Naive thymus-derived CD4-positive, alpha-beta T cell (primary cell): ENCODE results near the gene ROR2. TPM values are rescaled to one million over a fixed set of nuclear protein-coding genes. Genes with fewer than 3 reads are reported as not detected.

ENCODE experiments used
- ATAC-seq: fragments of 150-1000 bp; cut with Tn5 transposase; 2 replicates; pipeline ENCODE4 v1.10.0; 2021; ENCODE audit warnings: mild to moderate bottlenecking, moderate library complexity
- CTCF ChIA-PET: fragments of 350-600 bp; sonication (Branson Sonifier 250); formaldehyde crosslinking; loops from one replicate; lab custom pipeline; 2021; ENCODE audit warnings: antibody characterized with exemption; lab: Charles Lee
- POLR2A ChIA-PET: fragments of 350-600 bp; sonication (Branson Sonifier 250); formaldehyde crosslinking; loops from one replicate; lab custom pipeline; 2021; ENCODE audit warnings: antibody characterized with exemption, inconsistent platforms; lab: Charles Lee
- DNase-seq, 9 donors: peaks; one replicate each; pipeline versions ENCODE4 v3.0.0 to v3.0.0-alpha.2; 2020 to 2022; ENCODE audit warnings: mixed read lengths in 1 of 9
- H3K27ac ChIP-seq: one replicate; pipeline ENCODE4 v1.7.0; 2013; ENCODE audit warnings: mild to moderate bottlenecking, low read depth, low read length, moderate library complexity
- H3K27me3 ChIP-seq, 2 donors: one replicate each; pipeline ENCODE4 v1.7.0; 2013; ENCODE audit warnings: low read length in 2 of 2, mild to moderate bottlenecking in 2 of 2, moderate library complexity in 2 of 2; ENCODE audit not compliant: control insufficient read depth in 2 of 2, insufficient read depth in 2 of 2
- H3K36me3 ChIP-seq, 3 experiments: 1 replicate in 2 of 3; 2 replicates in 1 of 3; pipeline ENCODE4 v1.7.0; 2013; ENCODE audit warnings: low read length in 3 of 3, mild to moderate bottlenecking in 3 of 3, moderate library complexity in 1 of 3; ENCODE audit not compliant: insufficient read depth in 3 of 3, control insufficient read depth in 2 of 3
- H3K4me1 ChIP-seq, 2 donors: one replicate each; pipeline ENCODE4 v1.7.0; 2013; ENCODE audit warnings: low read length in 2 of 2, mild to moderate bottlenecking in 2 of 2, moderate library complexity in 1 of 2; ENCODE audit not compliant: control insufficient read depth in 2 of 2, insufficient read depth in 2 of 2
- H3K4me3 ChIP-seq: 2 replicates; pipeline ENCODE4 v1.7.0; 2013; ENCODE audit warnings: mild to moderate bottlenecking, low read length
- H3K9me3 ChIP-seq, 3 experiments: 1 replicate in 2 of 3; 2 replicates in 1 of 3; pipeline ENCODE4 v1.7.0; 2013; ENCODE audit warnings: low read length in 3 of 3; ENCODE audit not compliant: control insufficient read depth in 2 of 3
- H3K27ac Mint-ChIP-seq, 9 donors: one replicate each; pipeline ENCODE4 v1.8.0; 2020 to 2022; ENCODE audit warnings: mixed read lengths in 9 of 9, mild to moderate bottlenecking in 8 of 9, moderate library complexity in 5 of 9, inconsistent platforms in 2 of 9
- H3K27me3 Mint-ChIP-seq, 5 donors: one replicate each; pipeline ENCODE4 v1.8.0; 2021 to 2022; ENCODE audit warnings: mixed read lengths in 5 of 5, mild to moderate bottlenecking in 1 of 5
- H3K36me3 Mint-ChIP-seq, 5 donors: one replicate each; pipeline ENCODE4 v1.8.0; 2020 to 2022; ENCODE audit warnings: mixed read lengths in 5 of 5, mild to moderate bottlenecking in 3 of 5, inconsistent platforms in 1 of 5
- H3K4me1 Mint-ChIP-seq, 7 donors: one replicate each; pipeline ENCODE4 v1.8.0; 2020 to 2022; ENCODE audit warnings: mixed read lengths in 7 of 7, mild to moderate bottlenecking in 3 of 7, inconsistent platforms in 1 of 7
- H3K4me3 Mint-ChIP-seq, 10 donors: one replicate each; pipeline ENCODE4 v1.8.0; 2020 to 2022; ENCODE audit warnings: mild to moderate bottlenecking in 10 of 10, mixed read lengths in 10 of 10, moderate library complexity in 6 of 10, inconsistent platforms in 2 of 10
- H3K9me3 Mint-ChIP-seq, 11 donors: one replicate each; pipeline ENCODE4 v1.8.0; 2020 to 2022; ENCODE audit warnings: mixed read lengths in 11 of 11, mild to moderate bottlenecking in 4 of 11, inconsistent platforms in 1 of 11, moderate library complexity in 1 of 11
- intact Hi-C, 2 donors: fragments of 100-400 bp; cut with micrococcal nuclease; formaldehyde crosslinking; loops; one replicate each; pipeline ENCODE4 v1.15.1; 2023
- polyA plus RNA-seq, 2 donors: library from polyadenylated mRNA; unstranded; fragments of 300-500 nt; fragmentation: Illumina TruSeq; gene quantifications; one replicate each; pipeline ENCODE4 v1.2.3, GENCODE V29; 2021
- total RNA-seq, 6 experiments: library from RNA in 5 of 6; stranded (reverse) in 5 of 6; gene quantifications; 1 replicate in 5 of 6; 2 replicates in 1 of 6; pipeline ENCODE4 v1.2.3 and lab custom pipeline; 2021 to 2026

ROR2 gene
- total and polyA plus RNA-seq, 7 experiments from 2014 or later: 0.48 to 2.1 TPM; not detected in 5

GRCh38 chr9:91705386-91705785 lies 244.6 kb downstream of the ROR2 start:
- H3K4me1 Mint-ChIP-seq: no peaks in the 10 kb centered on the region
- POLR2A ChIA-PET: no interaction called here

GRCh38 chr9:91700475-91700874 lies 249.6 kb downstream of the ROR2 start:
- H3K27me3 Mint-ChIP-seq: peaks cover 5 to 12% (median 8%) of the 10 kb centered on the region in 5 donors
- peaks cover 2 to 21% (median 14%) of the 10 kb centered on the region in 11 donors for H3K9me3 Mint-ChIP-seq
- peaks cover 0 to 3% (median 0%) of the 10 kb centered on the region in 5 donors for H3K36me3 Mint-ChIP-seq
- intact Hi-C loops: no loop called here
- DNase-seq (no peak), ATAC-seq (no peak)
- peaks cover 0 to 5% (median 0%) of the 10 kb centered on the region in 7 donors for H3K4me1 Mint-ChIP-seq
- CTCF ChIA-PET: interaction anchor here (0.6 kb wide), 1 partner anchor 53 kb away, joined by 6 read pairs; no protein-coding TSS in a partner anchor
- no peak overlapping the region for H3K27ac Mint-ChIP-seq
- no peak overlapping the region for H3K27ac ChIP-seq
- H3K36me3 ChIP-seq: no peaks in the 10 kb centered on the region
- H3K4me3 Mint-ChIP-seq: no peak overlapping the region
- no peak overlapping the region for H3K4me3 ChIP-seq
- POLR2A ChIA-PET: no interaction called here
- H3K27me3 ChIP-seq: no peaks in the 10 kb centered on the region
- peaks cover 0 to 4% (median 0%) of the 10 kb centered on the region in 3 experiments for H3K9me3 ChIP-seq
- H3K4me1 ChIP-seq: no peaks in the 10 kb centered on the region

More at GRCh38 chr9:91705386-91705785, 244.6 kb downstream of the ROR2 start:
- Mint-ChIP-seq H3K27me3 (peaks cover 7 to 19% (median 11%) of the 10 kb centered on the region in 5 donors), H3K36me3 (peaks cover 0 to 6% (median 0%) of the 10 kb centered on the region in 5 donors), H3K4me3 (no peak overlapping the region), H3K27ac (no peak overlapping the region), H3K9me3 (peaks cover 4 to 32% (median 17%) of the 10 kb centered on the region in 11 donors)
- Histone ChIP-seq H3K9me3 (peaks cover 0 to 19% (median 0%) of the 10 kb centered on the region in 3 experiments), H3K36me3 (no peaks in the 10 kb centered on the region), H3K27ac (no peak overlapping the region), H3K4me3 (no peak overlapping the region), H3K27me3 (no peaks in the 10 kb centered on the region), H3K4me1 (no peaks in the 10 kb centered on the region)
- intact Hi-C loops: no loop called here
- no peak for ATAC-seq
- no peak for DNase-seq
- CTCF ChIA-PET: no interaction called here

DNA sequence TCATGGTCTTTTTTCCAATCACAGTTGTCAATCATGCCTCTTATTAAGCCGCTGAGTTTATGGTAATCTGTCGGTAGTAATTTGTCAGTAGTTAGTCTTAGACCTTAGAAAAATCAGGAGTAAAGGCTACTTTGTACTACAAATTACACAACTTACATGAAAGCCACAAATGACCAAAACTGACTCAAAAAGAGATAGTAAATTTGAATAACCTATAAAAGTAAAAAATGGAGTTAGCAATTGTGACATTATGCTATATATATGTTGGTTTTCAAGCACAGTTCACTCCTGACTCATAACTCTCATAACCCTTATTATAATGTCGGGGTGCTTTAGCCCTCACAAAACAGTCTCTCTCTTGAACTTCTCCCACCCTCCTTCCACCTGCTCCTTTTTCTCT lies 251.8 kb downstream of the ROR2 start:
- Mint-ChIP-seq H3K27me3 (peaks cover 0 to 7% (median 5%) of the 10 kb centered on the region in 5 donors), H3K9me3 (peaks cover 0 to 10% (median 3%) of the 10 kb centered on the region in 11 donors)
- POLR2A ChIA-PET: no interaction called here

DNA sequence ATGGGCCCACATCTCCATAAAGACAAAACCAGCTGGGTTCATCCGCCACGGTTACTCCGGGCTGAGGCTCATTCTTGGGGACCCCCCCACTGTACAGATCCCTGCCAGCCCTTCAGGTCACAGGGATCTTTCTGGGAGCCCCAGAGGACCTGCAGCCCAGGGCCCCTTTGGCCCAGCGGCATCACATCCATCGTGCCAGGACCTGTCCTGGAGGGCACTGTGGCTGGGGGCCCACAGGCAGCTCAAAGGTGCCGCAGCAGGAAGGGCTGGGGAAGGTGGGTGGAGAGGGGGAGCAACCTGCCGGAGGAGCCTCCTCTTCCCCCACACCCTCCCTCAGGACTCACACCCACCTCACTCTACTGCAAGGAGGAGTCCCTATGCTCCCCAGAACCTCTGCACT lies 252.8 kb downstream of the ROR2 start:
- DNase-seq (no peak), ATAC-seq (no peak)
- Histone ChIP-seq H3K27ac (no peak overlapping the region), H3K4me1 (no peaks in the 10 kb centered on the region), H3K36me3 (no peaks in the 10 kb centered on the region), H3K27me3 (no peaks in the 10 kb centered on the region), H3K4me3 (no peak overlapping the region), H3K9me3 (no peaks in the 10 kb centered on the region)
- Mint-ChIP-seq H3K27ac (no peak overlapping the region), H3K4me1 (peaks cover 0 to 5% (median 0%) of the 10 kb centered on the region in 7 donors), H3K27me3 (peaks cover 0 to 6% (median 2%) of the 10 kb centered on the region in 5 donors), H3K9me3 (peaks cover 0 to 3% (median 0%) of the 10 kb centered on the region in 11 donors), H3K36me3 (no peaks in the 10 kb centered on the region), H3K4me3 (no peak overlapping the region)
- ChIA-PET POLR2A (no interaction called here), CTCF (no interaction called here)
- intact Hi-C loops: no loop called here

More for the DNA sequence above, 251.8 kb downstream of the ROR2 start:
- CTCF ChIA-PET: no interaction called here
- Histone ChIP-seq H3K4me3 (no peak overlapping the region), H3K36me3 (no peaks in the 10 kb centered on the region), H3K27me3 (no peaks in the 10 kb centered on the region), H3K9me3 (no peaks in the 10 kb centered on the region), H3K4me1 (no peaks in the 10 kb centered on the region), H3K27ac (no peak overlapping the region)
- no peaks in the 10 kb centered on the region for H3K36me3 Mint-ChIP-seq
- intact Hi-C loops: no loop called here
- DNase-seq: no peak
- no peak for ATAC-seq
- H3K4me1 Mint-ChIP-seq: peaks cover 0 to 5% (median 0%) of the 10 kb centered on the region in 7 donors
- no peak overlapping the region for H3K27ac Mint-ChIP-seq
- no peak overlapping the region for H3K4me3 Mint-ChIP-seq

GRCh38 chr9:91694081-91694870 lies 255.8 kb downstream of the ROR2 start:
- Histone ChIP-seq H3K27ac (no peak overlapping the region), H3K4me1 (peaks cover 0 to 4% of the 10 kb centered on the region in 2 donors), H3K4me3 (no peak overlapping the region), H3K9me3 (no peaks in the 10 kb centered on the region), H3K27me3 (no peaks in the 10 kb centered on the region), H3K36me3 (no peaks in the 10 kb centered on the region)
- Mint-ChIP-seq H3K27ac (no peak overlapping the region), H3K36me3 (no peaks in the 10 kb centered on the region), H3K9me3 (peaks cover 0 to 3% (median 0%) of the 10 kb centered on the region in 11 donors), H3K4me1 (peaks cover 0 to 5% (median 0%) of the 10 kb centered on the region in 7 donors), H3K4me3 (no peak overlapping the region), H3K27me3 (peaks cover 0 to 6% (median 4%) of the 10 kb centered on the region in 5 donors)
- ChIA-PET CTCF (no interaction called here), POLR2A (no interaction called here)
- ATAC-seq (peak; percentile 24), DNase-seq (no peak)
- intact Hi-C loops: no loop called here

GRCh38 chr9:91693226-91693625 lies 256.8 kb downstream of the ROR2 start:
- no peak overlapping the region for H3K4me3 ChIP-seq
- Mint-ChIP-seq H3K36me3 (no peaks in the 10 kb centered on the region), H3K4me3 (no peak overlapping the region), H3K9me3 (peaks cover 0 to 3% (median 0%) of the 10 kb centered on the region in 11 donors), H3K27me3 (peaks cover 0 to 6% (median 4%) of the 10 kb centered on the region in 5 donors), H3K4me1 (peaks cover 0 to 5% (median 0%) of the 10 kb centered on the region in 7 donors), H3K27ac (no peak overlapping the region)
- ChIA-PET POLR2A (no interaction called here), CTCF (no interaction called here)
- ATAC-seq (no peak), DNase-seq (no peak)
- intact Hi-C loops: no loop called here
- H3K4me1 ChIP-seq: peaks cover 0 to 4% of the 10 kb centered on the region in 2 donors
- H3K27me3 ChIP-seq: no peaks in the 10 kb centered on the region
- H3K9me3 ChIP-seq: no peaks in the 10 kb centered on the region
- no peaks in the 10 kb centered on the region for H3K36me3 ChIP-seq
- H3K27ac ChIP-seq: no peak overlapping the region
